GM23338 (cell line): ENCODE results near the gene ALDH1A1. TPM values are rescaled to one million over a fixed set of nuclear protein-coding genes. Genes with fewer than 3 reads are reported as not detected.

ENCODE experiments used
- ATAC-seq: fragments of 200-7000 bp; cut with Tn5 transposase; 3 replicates; pipeline ENCODE4 v1.9.1; 2020
- DNase-seq: peaks from one replicate; pipeline ENCODE4 v3.0.0-alpha.2; 2015; ENCODE audit warnings: low spot score
- H2AFZ ChIP-seq: fragments of 200-600 bp; sonication (generic); 2 replicates; pipeline ENCODE4 v1.8.0; 2016; ENCODE audit warnings: antibody characterized with exemption, mild to moderate bottlenecking, moderate library complexity
- H3F3A ChIP-seq: fragments of 200-600 bp; sonication (generic); replicated peaks from 2 replicates; pipeline ENCODE4 v1.8.0; 2017; ENCODE audit warnings: antibody characterized with exemption, mixed run types, low read depth
- H3K27ac ChIP-seq: fragments of 200-600 bp; sonication (generic); 2 replicates; pipeline ENCODE4 v1.6.1; 2016; ENCODE audit warnings: low read depth
- H3K27me3 ChIP-seq: fragments of 200-600 bp; sonication (generic); 2 replicates; pipeline ENCODE4 v1.8.0; 2016; ENCODE audit warnings: mild to moderate bottlenecking, mixed run types, moderate library complexity; ENCODE audit not compliant: insufficient read depth
- H3K36me3 ChIP-seq: fragments of 200-600 bp; sonication (generic); 2 replicates; pipeline ENCODE4 v1.8.0; 2016; ENCODE audit warnings: mild to moderate bottlenecking; ENCODE audit not compliant: insufficient read depth
- H3K4me1 ChIP-seq: fragments of 200-600 bp; sonication (generic); 2 replicates; pipeline ENCODE4 v1.8.0; 2016; ENCODE audit warnings: mild to moderate bottlenecking, moderate library complexity; ENCODE audit not compliant: insufficient read depth
- H3K4me2 ChIP-seq: fragments of 200-600 bp; sonication (generic); 2 replicates; pipeline ENCODE4 v1.7.1; 2017; ENCODE audit warnings: mixed run types
- H3K4me3 ChIP-seq: fragments of 200-600 bp; sonication (generic); 2 replicates; pipeline ENCODE4 v1.6.1; 2016; ENCODE audit warnings: mixed run types
- H3K79me2 ChIP-seq: fragments of 200-600 bp; sonication (generic); replicated peaks from 2 replicates; pipeline ENCODE4 v1.8.0; 2017; ENCODE audit warnings: mild to moderate bottlenecking; ENCODE audit not compliant: insufficient read depth
- H3K9me2 ChIP-seq: fragments of 200-600 bp; sonication (generic); 2 replicates; pipeline ENCODE4 v1.8.0; 2017; ENCODE audit not compliant: insufficient read depth
- H4K20me1 ChIP-seq: fragments of 200-600 bp; sonication (generic); replicated peaks from 2 replicates; pipeline ENCODE4 v1.8.0; 2017; ENCODE audit warnings: mild to moderate bottlenecking; ENCODE audit not compliant: insufficient read depth
- H3K27ac Mint-ChIP-seq: 2 replicates; pipeline ENCODE4 v1.8.0; 2020; ENCODE audit warnings: inconsistent platforms, mild to moderate bottlenecking, moderate library complexity, mixed read lengths
- H3K27me3 Mint-ChIP-seq: 3 replicates; pipeline ENCODE4 v1.8.0; 2022; ENCODE audit warnings: low read depth, mild to moderate bottlenecking, moderate library complexity, mixed read lengths, inconsistent platforms; ENCODE audit not compliant: insufficient read depth, poor library complexity
- H3K36me3 Mint-ChIP-seq: 3 replicates; pipeline ENCODE4 v1.8.0; 2021; ENCODE audit warnings: low read depth, mild to moderate bottlenecking, inconsistent platforms, moderate library complexity, mixed read lengths
- H3K4me1 Mint-ChIP-seq: 3 replicates; pipeline ENCODE4 v1.8.0; 2020; ENCODE audit warnings: mild to moderate bottlenecking, inconsistent platforms, mixed read lengths
- H3K4me3 Mint-ChIP-seq: 3 replicates; pipeline ENCODE4 v1.8.0; 2021; ENCODE audit warnings: moderate library complexity, mild to moderate bottlenecking, inconsistent platforms, mixed read lengths
- H3K9me3 Mint-ChIP-seq: 3 replicates; pipeline ENCODE4 v1.8.0; 2020; ENCODE audit warnings: moderate library complexity, mild to moderate bottlenecking, inconsistent platforms, mixed read lengths
- CREB1 ChIP-seq: fragments of 250-450 bp; sonication (Bioruptor Pico); IDR thresholded peaks from 2 replicates; pipeline ENCODE4 v1.5.0; 2020; ENCODE audit warnings: low read depth, mild to moderate bottlenecking, moderate library complexity
- CTCF ChIP-seq, 2 experiments: fragments of 200-600 bp in 1 of 2; sonication (generic) in 1 of 2; conservative IDR thresholded peaks; 2 replicates each; pipeline versions ENCODE4 v1.5.1 to v1.6.1; 2016 to 2017; ENCODE audit warnings: antibody characterized with exemption in 2 of 2, low read depth in 2 of 2, mild to moderate bottlenecking in 2 of 2, moderate library complexity in 1 of 2
- EZH2 ChIP-seq: fragments of 200-600 bp; sonication (generic); IDR thresholded peaks from one replicate; pipeline ENCODE4 v1.8.0; 2017; ENCODE audit warnings: antibody characterized with exemption, mild to moderate bottlenecking, low read depth; ENCODE audit not compliant: unreplicated experiment
- JUNB ChIP-seq: IDR thresholded peaks from one replicate; pipeline ENCODE4 v1.6.1; 2016; ENCODE audit warnings: antibody characterized with exemption; ENCODE audit not compliant: unreplicated experiment
- REST ChIP-seq: IDR thresholded peaks from one replicate; pipeline ENCODE4 v1.6.1; 2018; ENCODE audit warnings: antibody characterized with exemption; ENCODE audit not compliant: unreplicated experiment
- STAT1 ChIP-seq: IDR thresholded peaks from one replicate; pipeline ENCODE4 v1.6.1; 2016; ENCODE audit warnings: antibody characterized with exemption; ENCODE audit not compliant: unreplicated experiment
- ZNF114 ChIP-seq: fragments of 250-450 bp; sonication (Bioruptor Pico); IDR thresholded peaks from 2 replicates; pipeline ENCODE4 v1.5.0; 2020; ENCODE audit warnings: mild to moderate bottlenecking, moderate library complexity
- ZNF331 ChIP-seq: fragments of 250-450 bp; sonication (Bioruptor Pico); IDR thresholded peaks from 2 replicates; pipeline ENCODE4 v1.5.0; 2020; ENCODE audit warnings: low read depth, mild to moderate bottlenecking, moderate library complexity
- ZNF462 ChIP-seq: fragments of 250-450 bp; sonication (Bioruptor Pico); IDR thresholded peaks from 2 replicates; pipeline ENCODE4 v1.5.0; 2020; ENCODE audit warnings: mild to moderate bottlenecking, moderate library complexity
- polyA plus RNA-seq: library from polyadenylated mRNA; unstranded; fragments of >200 nt; fragmentation: Nextera tagmentation; extraction: Ambion mirVana; gene quantifications from 2 replicates; pipeline ENCODE4 v1.2.1, GENCODE V29; 2016
- total RNA-seq: library from RNA; depleted of rRNA; stranded (reverse); fragments of >200 nt; shearing (Covaris generic); gene quantifications from 2 replicates; pipeline ENCODE4 v1.2.3, GENCODE V29; 2014

The ALDH1A1 gene
- total and polyA plus RNA-seq, 2 experiments from 2014 or later = 2.1 to 3.4 TPM

- Histone ChIP-seq H2AFZ (no peak overlapping the region), H3K4me2 (no peak overlapping the region), H3K36me3 (no peaks in the 10 kb centered on the region), H3K27ac (no peak overlapping the region), H3K4me3 (no peak overlapping the region), H3K79me2 (no peaks in the 10 kb centered on the region), H3K9me2 (no peaks in the 10 kb centered on the region), H3F3A (no peaks in the 10 kb centered on the region), H4K20me1 (no peaks in the 10 kb centered on the region), H3K27me3 (no peaks in the 10 kb centered on the region), H3K4me1 (peaks cover 8% of the 10 kb centered on the region; the same call in 1 of the 2 replicates)
- no peak overlapping the region for H3K4me3 Mint-ChIP-seq
- TF ChIP-seq REST = no peak
- TF ChIP-seq ZNF462 (CRISPR knock-in tag) = no peak
- TF ChIP-seq EZH2 = no peak
- no peak for TF ChIP-seq CTCF (conservative IDR thresholded peaks at IDR 0.05; ENCODE audit: low read depth in 2 of 2)
- TF ChIP-seq JUNB = no peak
- TF ChIP-seq CREB1 (CRISPR knock-in tag) = no peak
- no peak for TF ChIP-seq ZNF114 (CRISPR knock-in tag)
- TF ChIP-seq ZNF331 = no peak
- no peak for TF ChIP-seq STAT1
- no peaks in the 10 kb centered on the region for H3K9me3 Mint-ChIP-seq
- no peaks in the 10 kb centered on the region for H3K27me3 Mint-ChIP-seq
- ATAC-seq = no peak
- H3K36me3 Mint-ChIP-seq = no peaks in the 10 kb centered on the region
- no peak overlapping the region for H3K27ac Mint-ChIP-seq
- no peak for DNase-seq
- H3K4me1 Mint-ChIP-seq = peaks cover 6% of the 10 kb centered on the region; the same call in 2 of the 3 replicates
These were observed 38.9 kb upstream of the ALDH1A1 start for GRCh38 chr9:72991772-72992171.
